ENCODE results near the gene NUDT7. TPM values are rescaled to one million over a fixed set of nuclear protein-coding genes. Genes with fewer than 3 reads are reported as not detected.

Gene NUDT7
- total and polyA plus RNA-seq, 2 experiments from 2014 or later, result 5.6 to 14.3 TPM

GRCh38 chr16:77729951-77730350 lies 7.6 kb downstream of the NUDT7 start:
- peaks cover 7% of the 10 kb centered on the region; the same call in 2 of the 3 replicates for H3K9me3 Mint-ChIP-seq

More at GRCh38 chr16:77729951-77730350, 7.6 kb downstream of the NUDT7 start:
- Mint-ChIP-seq H3K36me3 (ENCODE audit: low read depth) (peaks cover 18% of the 10 kb centered on the region; the same call in 2 of the 3 replicates), H3K4me3 (no peak overlapping the region), H3K27ac (no peak overlapping the region), H3K4me1 (no peaks in the 10 kb centered on the region), H3K27me3 (ENCODE audit: insufficient read depth, low read depth, poor library complexity) (peaks cover 1% of the 10 kb centered on the region)
- no peak overlapping the region for H3K4me2 ChIP-seq
- no peak for DNase-seq (ENCODE audit: low spot score)
- no peaks in the 10 kb centered on the region for H3K27me3 ChIP-seq (ENCODE audit: insufficient read depth)
- no peak overlapping the region for H2AFZ ChIP-seq
- no peak overlapping the region for H3K27ac ChIP-seq (ENCODE audit: low read depth)
- ATAC-seq, result no peak
- TF ChIP-seq JUNB (IDR thresholded peaks at IDR 0.05; ENCODE audit: unreplicated experiment), result no peak
- no peak for TF ChIP-seq NANOG (IDR thresholded peaks at IDR 0.05; ENCODE audit: borderline replicate concordance)
- TF ChIP-seq, protein P1, sequence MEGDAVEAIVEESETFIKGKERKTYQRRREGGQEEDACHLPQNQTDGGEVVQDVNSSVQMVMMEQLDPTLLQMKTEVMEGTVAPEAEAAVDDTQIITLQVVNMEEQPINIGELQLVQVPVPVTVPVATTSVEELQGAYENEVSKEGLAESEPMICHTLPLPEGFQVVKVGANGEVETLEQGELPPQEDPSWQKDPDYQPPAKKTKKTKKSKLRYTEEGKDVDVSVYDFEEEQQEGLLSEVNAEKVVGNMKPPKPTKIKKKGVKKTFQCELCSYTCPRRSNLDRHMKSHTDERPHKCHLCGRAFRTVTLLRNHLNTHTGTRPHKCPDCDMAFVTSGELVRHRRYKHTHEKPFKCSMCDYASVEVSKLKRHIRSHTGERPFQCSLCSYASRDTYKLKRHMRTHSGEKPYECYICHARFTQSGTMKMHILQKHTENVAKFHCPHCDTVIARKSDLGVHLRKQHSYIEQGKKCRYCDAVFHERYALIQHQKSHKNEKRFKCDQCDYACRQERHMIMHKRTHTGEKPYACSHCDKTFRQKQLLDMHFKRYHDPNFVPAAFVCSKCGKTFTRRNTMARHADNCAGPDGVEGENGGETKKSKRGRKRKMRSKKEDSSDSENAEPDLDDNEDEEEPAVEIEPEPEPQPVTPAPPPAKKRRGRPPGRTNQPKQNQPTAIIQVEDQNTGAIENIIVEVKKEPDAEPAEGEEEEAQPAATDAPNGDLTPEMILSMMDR (conservative IDR thresholded peaks at IDR 0.05; ENCODE audit: low read depth in 2 of 2), result no peak
- TF ChIP-seq ZNF114 (CRISPR knock-in tag; IDR thresholded peaks at IDR 0.05), result no peak
- TF ChIP-seq, protein P2, sequence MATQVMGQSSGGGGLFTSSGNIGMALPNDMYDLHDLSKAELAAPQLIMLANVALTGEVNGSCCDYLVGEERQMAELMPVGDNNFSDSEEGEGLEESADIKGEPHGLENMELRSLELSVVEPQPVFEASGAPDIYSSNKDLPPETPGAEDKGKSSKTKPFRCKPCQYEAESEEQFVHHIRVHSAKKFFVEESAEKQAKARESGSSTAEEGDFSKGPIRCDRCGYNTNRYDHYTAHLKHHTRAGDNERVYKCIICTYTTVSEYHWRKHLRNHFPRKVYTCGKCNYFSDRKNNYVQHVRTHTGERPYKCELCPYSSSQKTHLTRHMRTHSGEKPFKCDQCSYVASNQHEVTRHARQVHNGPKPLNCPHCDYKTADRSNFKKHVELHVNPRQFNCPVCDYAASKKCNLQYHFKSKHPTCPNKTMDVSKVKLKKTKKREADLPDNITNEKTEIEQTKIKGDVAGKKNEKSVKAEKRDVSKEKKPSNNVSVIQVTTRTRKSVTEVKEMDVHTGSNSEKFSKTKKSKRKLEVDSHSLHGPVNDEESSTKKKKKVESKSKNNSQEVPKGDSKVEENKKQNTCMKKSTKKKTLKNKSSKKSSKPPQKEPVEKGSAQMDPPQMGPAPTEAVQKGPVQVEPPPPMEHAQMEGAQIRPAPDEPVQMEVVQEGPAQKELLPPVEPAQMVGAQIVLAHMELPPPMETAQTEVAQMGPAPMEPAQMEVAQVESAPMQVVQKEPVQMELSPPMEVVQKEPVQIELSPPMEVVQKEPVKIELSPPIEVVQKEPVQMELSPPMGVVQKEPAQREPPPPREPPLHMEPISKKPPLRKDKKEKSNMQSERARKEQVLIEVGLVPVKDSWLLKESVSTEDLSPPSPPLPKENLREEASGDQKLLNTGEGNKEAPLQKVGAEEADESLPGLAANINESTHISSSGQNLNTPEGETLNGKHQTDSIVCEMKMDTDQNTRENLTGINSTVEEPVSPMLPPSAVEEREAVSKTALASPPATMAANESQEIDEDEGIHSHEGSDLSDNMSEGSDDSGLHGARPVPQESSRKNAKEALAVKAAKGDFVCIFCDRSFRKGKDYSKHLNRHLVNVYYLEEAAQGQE (IDR thresholded peaks at IDR 0.05; ENCODE audit: unreplicated experiment), result no peak
- TF ChIP-seq CREB1 (CRISPR knock-in tag; IDR thresholded peaks at IDR 0.05; ENCODE audit: low read depth), result no peak
- no peak for TF ChIP-seq ZNF462 (CRISPR knock-in tag; IDR thresholded peaks at IDR 0.05)
- TF ChIP-seq EZH2 (IDR thresholded peaks at IDR 0.05; ENCODE audit: low read depth, unreplicated experiment), result no peak
- no peaks in the 10 kb centered on the region for H3K4me1 ChIP-seq (ENCODE audit: insufficient read depth)
- no peaks in the 10 kb centered on the region for H3K36me3 ChIP-seq (ENCODE audit: insufficient read depth)
- no peaks in the 10 kb centered on the region for H3F3A ChIP-seq (replicated peaks; ENCODE audit: low read depth)
- no peaks in the 10 kb centered on the region for H4K20me1 ChIP-seq (replicated peaks; ENCODE audit: insufficient read depth)
- H3K4me3 ChIP-seq, result no peak overlapping the region
- H3K79me2 ChIP-seq (replicated peaks; ENCODE audit: insufficient read depth), result no peaks in the 10 kb centered on the region
- no peaks in the 10 kb centered on the region for H3K9me2 ChIP-seq (ENCODE audit: insufficient read depth)
